Adrenal gland (tissue), 12 donors: ENCODE results near the gene FAM13B. TPM values are rescaled to one million over a fixed set of nuclear protein-coding genes. Genes with fewer than 3 reads are reported as not detected.

ENCODE experiments used
- DNase-seq, 7 donors: peaks; one replicate each; pipeline ENCODE4 v3.0.0-alpha.2; 2019 to 2020
- H3K27ac ChIP-seq, 5 donors: fragments of 200-600 bp; sonication (generic) in 4 of 5; 1 replicate in 3 of 5; 2 replicates in 2 of 5; pipeline versions ENCODE4 v1.5.1 to v1.8.0; 2016 to 2020; ENCODE audit warnings: mild to moderate bottlenecking in 1 of 5
- H3K27me3 ChIP-seq: fragments of 200-600 bp; 2 replicates; pipeline ENCODE4 v1.8.0; 2021
- H3K36me3 ChIP-seq, 2 donors: fragments of 200-600 bp; replicated peaks in 1 of 2; 1 replicate in 1 of 2; 2 replicates in 1 of 2; pipeline versions ENCODE4 v1.5.1 to v1.8.0; 2018 to 2022
- H3K4me1 ChIP-seq, 2 donors: fragments of 200-600 bp; replicated peaks in 1 of 2; 1 replicate in 1 of 2; 2 replicates in 1 of 2; pipeline versions ENCODE4 v1.5.1 to v1.8.0; 2018 to 2021
- H3K4me3 ChIP-seq, 4 donors: fragments of 200-600 bp; sonication (generic) in 3 of 4; one replicate each; pipeline ENCODE4 v1.5.1; 2016 to 2018
- H3K9me3 ChIP-seq, 3 donors: fragments of 200-600 bp; sonication (generic) in 1 of 3; replicated peaks in 1 of 3; 1 replicate in 2 of 3; 2 replicates in 1 of 3; pipeline versions ENCODE4 v1.5.1 to v1.8.0; 2016 to 2021
- POLR2A ChIP-seq, 2 donors: fragments of 450-650 bp; IDR thresholded peaks; one replicate each; pipeline ENCODE4 v1.6.1; 2017; ENCODE audit warnings: antibody characterized with exemption in 2 of 2, mild to moderate bottlenecking in 2 of 2, moderate library complexity in 1 of 2
- WGBS, 4 donors: extraction: QIAGEN DNeasy Blood & Tissue Kit in 2 of 4; methylation state at CpG; one replicate each; pipeline versions ENCODE4 v1.1.5 to v1.1.7; 2013 to 2017; 5-methylcytosine and 5-hydroxymethylcytosine counted together
- intact Hi-C, 2 donors: fragments of 100-400 bp; cut with DNase I; formaldehyde crosslinking; loops; one replicate each; pipeline versions ENCODE4 v1.14.1 to v1.15.0; 2022 to 2023
- polyA plus RNA-seq, 3 donors: library from polyadenylated mRNA; stranded (reverse); fragments of 200-250 nt in 2 of 3; fragments of 350-450 nt in 1 of 3; fragmentation: Illumina TruSeq in 1 of 3; extraction: RNeasy Lipid Tissue Mini Kit (QIAGEN cat#74804) in 1 of 3; gene quantifications; one replicate each; pipeline ENCODE4 v1.2.3, GENCODE V29; 2013 to 2014
- total RNA-seq, 9 donors: library from RNA; depleted of rRNA in 4 of 9; stranded (reverse); fragments of >200 nt in 4 of 9; fragments of 120-200 nt in 1 of 9; fragmentation: NEBNext Ultra II Directional in 1 of 9; extraction: Animal tissue kit (Norgen Biotek cat#: 25700) in 1 of 9; gene quantifications; one replicate each; pipeline versions ENCODE4 v1.1.0 to v1.2.4, GENCODE V29; 2013 to 2023
- TF ChIP-seq, protein P1 (sequence below), 6 experiments: fragments of 450-650 bp in 4 of 6; fragments of 200-600 bp in 2 of 6; sonication (generic) in 1 of 6; IDR thresholded peaks; 1 replicate in 5 of 6; 2 replicates in 1 of 6; pipeline versions ENCODE4 v1.5.1 to v1.8.0; 2016 to 2021; ENCODE audit warnings: antibody characterized with exemption in 6 of 6, mild to moderate bottlenecking in 2 of 6, moderate library complexity in 1 of 6
- donor health status: healthy with polysubstance abuse.
- donor health status: Bipolar disorder and iron deficiency.
- donor health status: DM: yes; HTN: yes; CAD: no.
- donor health status: DM: no; HTN: no; CAD: no.
- donor health status: DM: no; HTN: no; CAD: no.
- donor health status: DM: yes; HTN: yes; CAD: no.

Gene FAM13B
- total and polyA plus RNA-seq, 12 donors, result 26.5 to 208 (median 58.5) TPM

DNA sequence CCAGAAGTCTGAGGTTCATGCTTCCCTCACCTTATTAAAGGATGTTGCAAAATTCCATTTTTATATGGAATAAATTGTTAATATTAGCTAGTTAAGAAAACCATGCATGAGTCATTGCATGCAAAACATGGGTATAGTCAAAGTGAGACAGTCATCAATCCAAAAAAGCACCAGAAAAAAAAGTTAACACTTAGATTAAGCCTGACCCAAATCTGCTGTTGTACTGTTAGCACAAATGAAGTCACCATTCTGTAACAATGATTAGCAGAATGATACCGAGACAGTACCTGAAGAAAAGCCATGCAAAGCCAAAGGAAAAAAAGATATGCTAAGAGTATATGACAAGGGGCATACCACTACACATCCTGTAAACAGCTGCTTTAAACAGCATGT is 94.1 kb downstream of the FAM13B start:
- H3K36me3 ChIP-seq, result peaks cover 0 to 63% of the 10 kb centered on the region in 2 donors

DNA sequence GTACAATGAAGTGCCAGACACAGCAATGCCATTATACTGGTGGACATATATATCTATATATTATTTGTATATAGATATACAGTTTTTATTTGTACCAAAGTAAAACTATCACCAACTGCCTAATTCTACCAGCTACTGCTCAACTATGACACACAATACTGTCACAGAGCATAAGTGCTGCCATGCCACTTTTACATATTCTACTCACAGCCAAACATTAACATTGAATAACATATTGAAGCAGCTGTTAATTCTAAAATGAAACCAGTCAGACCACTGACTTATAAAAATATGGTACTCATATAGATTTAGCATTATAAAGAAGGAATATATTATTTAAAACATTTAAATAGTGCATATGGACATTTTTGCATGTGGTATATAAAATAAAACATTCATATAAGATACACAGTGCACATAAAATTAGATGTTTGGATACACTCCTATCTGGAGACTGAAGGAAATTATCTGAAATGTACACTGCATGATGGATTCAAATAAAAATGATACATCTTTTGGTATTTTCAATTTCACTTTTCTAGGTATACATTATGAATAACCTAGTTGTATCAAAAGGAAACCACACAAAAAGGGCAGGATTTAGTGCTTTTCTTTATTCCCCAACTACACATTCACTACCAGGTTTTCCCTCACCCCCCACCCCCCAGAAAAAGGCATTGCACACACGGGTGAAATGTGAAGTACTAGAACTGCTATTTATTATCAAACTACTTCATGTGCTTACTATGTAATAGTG is 94.7 kb downstream of the FAM13B start:
- intact Hi-C loops, result loop anchor here in 1 of 2 donors (5.0 kb wide), 1 partner anchor 156 kb away; no protein-coding TSS in a partner anchor
- DNase-seq, result no peak
- Histone ChIP-seq H3K4me3 (no peak overlapping the region), H3K27me3 (no peaks in the 10 kb centered on the region), H3K36me3 (peaks cover 0 to 58% of the 10 kb centered on the region in 2 donors), H3K27ac (no peak overlapping the region), H3K9me3 (no peaks in the 10 kb centered on the region), H3K4me1 (peaks cover 0 to 7% of the 10 kb centered on the region in 2 donors)
- TF ChIP-seq, protein P1, sequence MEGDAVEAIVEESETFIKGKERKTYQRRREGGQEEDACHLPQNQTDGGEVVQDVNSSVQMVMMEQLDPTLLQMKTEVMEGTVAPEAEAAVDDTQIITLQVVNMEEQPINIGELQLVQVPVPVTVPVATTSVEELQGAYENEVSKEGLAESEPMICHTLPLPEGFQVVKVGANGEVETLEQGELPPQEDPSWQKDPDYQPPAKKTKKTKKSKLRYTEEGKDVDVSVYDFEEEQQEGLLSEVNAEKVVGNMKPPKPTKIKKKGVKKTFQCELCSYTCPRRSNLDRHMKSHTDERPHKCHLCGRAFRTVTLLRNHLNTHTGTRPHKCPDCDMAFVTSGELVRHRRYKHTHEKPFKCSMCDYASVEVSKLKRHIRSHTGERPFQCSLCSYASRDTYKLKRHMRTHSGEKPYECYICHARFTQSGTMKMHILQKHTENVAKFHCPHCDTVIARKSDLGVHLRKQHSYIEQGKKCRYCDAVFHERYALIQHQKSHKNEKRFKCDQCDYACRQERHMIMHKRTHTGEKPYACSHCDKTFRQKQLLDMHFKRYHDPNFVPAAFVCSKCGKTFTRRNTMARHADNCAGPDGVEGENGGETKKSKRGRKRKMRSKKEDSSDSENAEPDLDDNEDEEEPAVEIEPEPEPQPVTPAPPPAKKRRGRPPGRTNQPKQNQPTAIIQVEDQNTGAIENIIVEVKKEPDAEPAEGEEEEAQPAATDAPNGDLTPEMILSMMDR (IDR thresholded peaks at IDR 0.05), result no peak
- TF ChIP-seq POLR2A (IDR thresholded peaks at IDR 0.05), result no peak
- WGBS, 4 donors, result 69 to 91% (median 77%) methylated on average over 1 of the region's 1 CpG

More for the DNA sequence above, 94.1 kb downstream of the FAM13B start:
- TF ChIP-seq, protein P1 (IDR thresholded peaks at IDR 0.05), result no peak
- H3K27ac ChIP-seq, result no peak overlapping the region
- H3K4me1 ChIP-seq, result peaks cover 0 to under 1% of the 10 kb centered on the region in 2 donors
- no peaks in the 10 kb centered on the region for H3K9me3 ChIP-seq
- 90 to 100% (median 95%) methylated on average over 1 of the region's 1 CpG for WGBS, 4 donors
- H3K27me3 ChIP-seq, result no peaks in the 10 kb centered on the region
- no peak overlapping the region for H3K4me3 ChIP-seq
- intact Hi-C loops, result loop anchor here in 1 of 2 donors (5.0 kb wide), 1 partner anchor 156 kb away; no protein-coding TSS in a partner anchor
- DNase-seq, result no peak

DNA sequence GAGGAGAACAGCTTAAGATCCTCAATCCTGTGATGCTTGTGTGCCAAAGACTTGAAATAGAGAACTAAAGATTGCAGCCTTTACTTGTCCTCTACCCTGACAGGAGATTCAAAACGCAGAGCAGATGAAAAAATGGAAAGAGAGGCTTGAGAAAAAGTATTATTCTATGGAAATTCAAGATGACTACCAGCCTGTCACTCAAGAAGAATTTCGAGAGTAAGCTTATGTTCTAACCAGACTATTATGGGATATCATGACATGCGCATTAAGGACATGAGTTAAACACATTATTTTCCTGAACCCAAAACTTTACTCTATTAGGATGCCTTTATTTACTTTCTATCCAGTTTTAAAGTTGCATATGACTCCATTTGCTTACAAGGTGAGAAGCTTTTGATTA is 97.2 kb downstream of the FAM13B start:
- Histone ChIP-seq H3K4me1 (peaks cover 0 to 9% of the 10 kb centered on the region in 2 donors), H3K27me3 (no peaks in the 10 kb centered on the region), H3K4me3 (no peak overlapping the region), H3K27ac (no peak overlapping the region), H3K36me3 (peaks cover 0 to 33% of the 10 kb centered on the region in 2 donors), H3K9me3 (no peaks in the 10 kb centered on the region)
- WGBS, 4 donors, result 85 to 92% (median 89%) methylated on average over 3 of the region's 3 CpGs
- no peak for DNase-seq
- intact Hi-C loops, result loop anchor here in 1 of 2 donors (5.0 kb wide), 1 partner anchor 153 kb away; no protein-coding TSS in a partner anchor
- TF ChIP-seq POLR2A (IDR thresholded peaks at IDR 0.05), result no peak
- TF ChIP-seq, protein P1 (IDR thresholded peaks at IDR 0.05), result no peak

DNA sequence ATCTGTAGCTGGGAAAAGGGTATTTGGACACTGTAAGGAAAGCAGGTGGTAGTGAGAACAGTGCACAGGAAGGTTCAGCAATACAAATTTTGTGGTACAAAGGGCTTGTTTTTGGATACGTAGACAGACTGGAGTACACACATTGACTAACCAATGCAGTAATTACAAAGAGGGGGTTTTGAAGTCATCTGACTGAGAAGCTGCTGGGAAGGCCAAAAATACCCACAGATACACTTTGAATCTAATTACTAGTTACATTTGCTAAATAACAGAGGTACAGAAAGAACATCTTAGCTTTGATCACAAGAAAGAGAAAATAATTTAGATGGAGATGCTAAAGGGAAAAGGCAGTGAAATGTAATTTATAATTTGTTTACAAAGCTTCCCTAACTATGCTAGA is 97.7 kb downstream of the FAM13B start:
- intact Hi-C loops, result loop anchor here in 1 of 2 donors (5.0 kb wide), 1 partner anchor 153 kb away; no protein-coding TSS in a partner anchor
- H3K27ac ChIP-seq, result no peak overlapping the region
- no peaks in the 10 kb centered on the region for H3K9me3 ChIP-seq
- no peak for DNase-seq
- peaks cover 0 to 29% of the 10 kb centered on the region in 2 donors for H3K36me3 ChIP-seq
- TF ChIP-seq POLR2A (IDR thresholded peaks at IDR 0.05), result no peak
- TF ChIP-seq, protein P1 (IDR thresholded peaks at IDR 0.05), result no peak
- WGBS, 4 donors, result 92 to 95% (median 94%) methylated on average over 1 of the region's 1 CpG
- peaks cover 0 to 9% of the 10 kb centered on the region in 2 donors for H3K4me1 ChIP-seq
- H3K4me3 ChIP-seq, result no peak overlapping the region
- no peaks in the 10 kb centered on the region for H3K27me3 ChIP-seq
